Measurements from ENCODE around the gene TRIP13.
A peak's percentile ranks its signal among the peaks of the same experiment; 100 is the strongest.

Gene TRIP13

DNA sequence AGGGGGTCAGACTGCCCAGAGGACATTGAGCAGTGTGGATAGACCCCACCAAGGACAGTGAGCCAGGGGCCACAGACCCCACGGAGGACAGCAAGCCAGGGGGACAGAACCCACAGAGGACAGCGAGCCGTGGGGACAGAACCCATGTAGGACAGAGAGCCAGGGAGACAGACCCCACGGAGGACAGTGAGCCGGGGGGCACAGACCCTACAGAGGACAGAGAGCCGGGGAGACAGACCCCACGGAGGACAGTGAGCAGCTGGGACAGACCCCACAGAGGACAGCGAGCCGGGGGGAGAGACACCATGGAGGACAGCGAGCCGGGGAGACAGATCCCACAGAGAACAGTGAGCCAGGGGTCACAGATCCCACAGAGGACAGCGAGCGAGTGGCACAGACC lies 38.5 kb upstream of the TRIP13 start:
- FAIRE-seq, result no peak

DNA sequence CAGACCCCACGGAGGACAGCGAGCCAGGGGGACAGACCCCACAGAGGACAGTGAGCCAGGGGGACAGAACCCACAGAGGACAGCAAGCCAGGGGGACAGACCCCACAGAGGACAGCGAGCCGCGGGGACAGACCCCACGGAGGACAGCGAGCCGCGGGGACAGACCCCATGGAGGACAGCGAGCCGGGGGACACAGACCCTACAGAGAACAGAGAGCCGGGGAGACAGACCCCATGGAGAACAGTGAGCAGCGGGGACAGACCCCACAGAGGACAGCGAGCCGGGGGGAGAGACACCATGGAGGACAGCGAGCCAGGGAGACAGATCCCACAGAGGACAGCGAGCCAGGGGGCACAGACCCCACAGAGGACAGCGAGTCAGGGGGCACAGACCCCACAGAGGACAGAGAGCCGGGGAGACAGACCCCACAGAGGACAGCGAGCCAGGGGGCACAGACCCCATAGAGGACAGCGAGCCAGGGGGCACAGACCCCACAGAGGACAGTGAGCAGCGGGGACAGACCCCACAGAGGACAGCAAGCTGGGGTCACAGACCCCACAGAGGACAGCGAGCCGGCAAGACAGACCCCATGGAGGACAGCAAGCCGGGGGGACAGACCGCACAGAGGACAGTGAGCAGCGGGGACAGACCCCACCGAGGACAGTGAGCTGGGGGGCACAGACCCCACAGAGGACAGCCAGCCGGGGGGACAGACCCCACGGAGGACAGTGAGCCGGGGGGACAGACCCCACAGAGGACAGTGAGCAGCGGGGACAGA lies 37.5 kb upstream of the TRIP13 start:
- DNase-seq (ENCODE audit: insufficient read length, low spot score) (no peak), FAIRE-seq (no peak)

More for the DNA sequence above, 38.5 kb upstream of the TRIP13 start:
- DNase-seq (ENCODE audit: insufficient read length, low spot score), result no peak

DNA sequence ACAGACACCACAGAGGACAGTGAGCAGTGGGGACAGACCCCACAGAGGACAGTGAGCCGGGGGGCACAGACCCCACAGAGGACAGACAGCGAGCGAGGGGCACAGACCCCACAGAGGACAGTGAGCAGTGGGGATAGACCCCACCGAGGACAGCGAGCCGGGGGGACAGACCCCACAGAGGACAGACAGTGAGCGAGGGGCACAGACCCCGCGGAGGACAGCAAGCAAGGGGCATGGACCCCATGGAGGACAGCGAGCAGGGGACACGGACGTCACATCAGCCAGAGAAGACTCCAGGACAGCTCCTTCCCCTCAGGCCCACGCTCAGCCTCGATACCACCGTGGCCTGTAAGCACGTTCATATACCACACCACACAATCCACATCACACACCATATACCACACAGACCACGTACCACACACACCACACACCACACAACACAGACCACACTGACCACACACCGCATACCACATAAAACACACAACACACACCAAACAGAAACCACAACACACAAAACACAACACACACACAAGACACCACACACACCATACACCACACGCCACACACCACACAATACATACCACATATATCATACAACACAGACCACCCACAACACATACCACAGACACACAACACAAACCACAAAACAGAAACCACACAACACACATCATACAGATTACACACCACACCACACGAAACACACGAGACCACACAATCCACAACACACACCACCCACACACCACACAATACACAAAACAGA lies 36.7 kb upstream of the TRIP13 start:
- FAIRE-seq (peak; percentile 100), DNase-seq (ENCODE audit: insufficient read length, low spot score) (no peak)

DNA sequence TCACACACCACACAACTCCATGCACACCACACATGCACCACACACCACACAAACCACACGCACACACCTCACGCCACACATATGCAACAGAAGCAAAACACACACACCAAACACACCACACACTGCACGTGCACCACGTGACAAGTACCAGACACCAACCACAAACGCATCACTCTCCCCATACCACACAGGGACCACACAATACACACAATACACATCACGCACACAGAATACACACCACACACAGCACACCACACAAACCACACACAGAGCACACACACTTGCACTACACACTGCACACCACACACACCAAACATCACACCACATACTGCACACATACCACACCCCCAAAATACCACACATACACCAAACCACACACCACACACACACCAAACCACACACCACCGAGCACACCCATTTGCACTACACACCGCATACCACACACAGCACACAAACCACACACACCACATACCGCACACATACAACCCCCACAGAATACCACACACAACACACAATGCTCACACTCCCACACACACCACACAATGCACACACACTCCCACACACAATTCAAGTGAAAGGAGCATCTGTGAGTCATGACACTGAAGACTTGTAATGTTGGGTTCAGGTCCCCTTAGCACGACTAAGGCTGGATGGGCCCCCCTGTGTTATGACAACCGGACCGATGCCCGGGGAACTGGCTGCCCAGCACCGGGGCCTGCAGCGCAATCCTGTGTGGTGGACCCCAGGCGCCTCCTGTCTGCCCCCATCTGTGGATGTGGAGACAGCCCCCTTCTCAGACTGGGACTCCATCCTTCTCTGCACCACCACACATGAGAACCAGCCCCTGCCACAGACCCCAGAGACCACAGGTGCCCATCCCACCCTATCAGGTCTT lies 35.9 kb upstream of the TRIP13 start:
- no peak for FAIRE-seq

DNA sequence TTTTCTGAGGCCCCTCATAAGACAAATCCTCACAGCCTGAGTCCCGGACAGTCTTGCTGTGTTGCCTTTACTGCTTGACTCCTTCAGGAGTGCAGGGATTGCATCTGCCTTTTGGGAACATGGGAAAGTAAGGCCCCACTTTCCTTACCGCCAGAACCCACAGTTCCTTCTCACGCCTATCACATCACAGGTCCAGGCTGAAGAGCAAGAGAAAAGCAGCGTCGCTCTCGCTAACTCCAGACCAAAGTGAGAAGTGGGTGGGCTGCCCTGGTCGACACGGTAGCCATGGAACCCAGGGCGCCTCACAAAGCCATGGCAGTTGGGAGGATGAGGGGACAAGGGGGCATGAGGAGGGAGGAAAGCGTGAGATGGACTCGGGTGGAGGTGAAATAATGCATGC lies 34.0 kb upstream of the TRIP13 start:
- DNase-seq (ENCODE audit: insufficient read length, low spot score), result no peak
- peak; percentile 13 for FAIRE-seq

More for the DNA sequence above, 35.9 kb upstream of the TRIP13 start:
- DNase-seq (ENCODE audit: insufficient read length, low spot score), result no peak

- DNase-seq (ENCODE audit: insufficient read length, low spot score) (no peak), FAIRE-seq (no peak)
Measured at GRCh38 chr5:859391-859790, 33.3 kb upstream of the TRIP13 start.

DNA sequence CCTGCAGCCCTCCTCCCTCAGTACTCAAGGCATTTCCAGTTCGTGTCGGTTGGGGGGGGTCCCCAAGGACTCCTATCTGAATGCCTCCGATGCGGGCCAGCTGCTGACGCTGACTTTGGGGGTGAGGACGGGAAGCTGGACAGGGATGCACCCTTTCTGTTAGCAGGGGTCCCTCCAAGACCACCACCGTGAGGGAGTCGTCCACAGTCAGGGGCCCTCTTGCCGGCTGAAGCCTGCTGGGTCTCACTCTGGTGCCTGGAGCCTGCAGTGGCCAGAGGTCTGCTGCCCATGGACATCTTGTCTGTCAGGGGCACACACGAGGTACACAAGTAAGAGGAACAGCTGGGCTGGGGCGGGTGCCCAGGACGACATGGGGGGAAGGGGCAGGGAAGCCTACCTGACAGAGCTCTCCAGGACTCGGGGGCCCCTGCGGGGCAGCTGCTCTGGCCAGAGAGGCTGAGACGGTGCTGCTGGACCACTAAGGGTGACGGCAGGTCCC lies 32.8 kb upstream of the TRIP13 start:
- no peak for FAIRE-seq
- DNase-seq (ENCODE audit: insufficient read length, low spot score), result no peak

DNA sequence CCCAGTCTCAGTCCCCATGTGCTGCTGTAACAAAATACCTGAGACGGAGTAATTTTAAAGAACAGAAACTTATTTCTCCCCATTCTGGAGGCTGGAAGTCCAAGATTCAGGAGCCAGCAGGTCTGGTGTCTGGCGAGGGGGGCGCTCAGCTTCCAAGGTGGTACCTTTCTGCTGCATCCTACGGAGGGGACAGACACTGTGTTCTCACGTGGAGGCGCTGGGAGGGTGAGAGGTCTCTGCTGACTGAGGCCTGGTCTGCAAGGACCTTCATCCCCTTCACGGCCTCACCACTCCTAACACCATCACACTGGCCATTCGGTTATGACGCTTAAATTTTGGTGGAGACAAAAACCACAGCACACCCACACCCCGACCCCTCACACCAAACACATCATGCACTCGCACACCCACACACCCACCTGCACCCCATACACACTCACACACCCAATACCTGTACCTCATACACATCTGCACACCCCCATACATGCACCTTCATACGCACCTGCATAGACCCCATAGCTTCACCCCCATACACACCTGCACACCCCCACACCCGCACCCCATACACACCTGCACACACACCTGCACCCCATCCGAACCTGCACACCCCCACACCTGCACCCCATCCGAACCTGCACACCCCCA lies 32.1 kb upstream of the TRIP13 start:
- FAIRE-seq (no peak), DNase-seq (ENCODE audit: insufficient read length, low spot score) (no peak)

- FAIRE-seq (no peak), DNase-seq (ENCODE audit: insufficient read length, low spot score) (no peak)
Measured at GRCh38 chr5:861442-862366, 31.0 kb upstream of the TRIP13 start.

GRCh38 chr5:862367-863243 lies 30.1 kb upstream of the TRIP13 start:
- no peak for FAIRE-seq
- no peak for DNase-seq (ENCODE audit: insufficient read length, low spot score)

DNA sequence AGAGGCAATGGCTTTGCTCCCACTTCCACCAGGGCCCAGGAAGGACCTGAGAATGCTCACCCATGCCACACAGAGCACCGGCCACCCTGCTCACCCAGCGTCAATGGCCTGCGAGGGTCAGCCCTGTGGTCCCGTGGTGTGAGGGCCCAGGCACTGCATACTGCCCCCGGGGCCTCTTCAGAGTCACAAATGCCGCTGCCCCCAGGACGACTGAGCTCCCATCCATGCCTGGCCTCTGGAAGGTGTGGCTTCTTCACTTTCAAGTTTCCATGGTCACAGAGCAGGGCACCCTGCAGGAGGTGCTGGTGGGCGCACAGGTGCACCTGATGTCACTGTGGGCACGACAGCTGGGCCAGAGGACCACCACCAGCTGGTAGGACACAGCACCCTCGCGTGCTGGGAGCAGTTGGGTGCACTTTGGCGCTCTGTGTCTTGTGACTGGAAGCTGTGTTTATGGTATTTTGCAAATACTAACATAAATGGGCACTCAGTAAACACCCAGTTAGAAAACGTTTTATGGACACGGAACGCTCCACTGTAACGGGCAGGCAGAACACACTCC lies 29.4 kb upstream of the TRIP13 start:
- FAIRE-seq, result no peak
- no peak for DNase-seq (ENCODE audit: insufficient read length, low spot score)

DNA sequence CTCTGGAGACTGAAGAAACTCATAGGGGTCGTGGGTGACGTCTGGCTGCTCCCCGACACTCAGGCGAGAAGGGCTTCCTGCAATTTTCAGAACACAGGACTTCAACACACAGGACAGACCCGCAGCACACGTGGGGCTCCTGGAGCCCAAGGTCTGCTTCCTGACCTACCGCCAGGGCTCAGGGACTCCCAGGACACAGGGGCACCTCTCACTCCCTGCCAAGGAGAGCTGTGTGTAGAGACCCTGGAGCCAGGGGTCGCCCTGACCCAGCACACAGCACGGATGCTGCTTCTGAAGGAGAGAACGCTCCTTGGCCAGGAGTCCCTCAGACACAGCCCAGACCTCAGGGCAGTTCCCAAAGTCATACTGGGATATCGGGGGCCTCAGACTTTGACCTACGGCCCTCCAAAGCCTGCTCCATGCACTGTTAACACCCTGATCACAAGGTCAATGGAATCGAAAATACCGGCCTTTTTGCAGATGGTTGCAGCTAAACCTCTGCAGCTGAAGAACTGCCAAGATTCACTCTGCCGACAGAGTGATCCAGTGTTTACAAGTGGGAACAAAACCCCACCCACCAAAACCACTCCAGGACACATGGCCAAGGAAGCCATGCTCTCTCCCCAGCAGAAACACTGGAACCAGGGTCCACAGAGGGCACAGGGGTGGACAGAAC lies 28.1 kb upstream of the TRIP13 start:
- DNase-seq (ENCODE audit: insufficient read length, low spot score) (no peak), FAIRE-seq (no peak)

DNA sequence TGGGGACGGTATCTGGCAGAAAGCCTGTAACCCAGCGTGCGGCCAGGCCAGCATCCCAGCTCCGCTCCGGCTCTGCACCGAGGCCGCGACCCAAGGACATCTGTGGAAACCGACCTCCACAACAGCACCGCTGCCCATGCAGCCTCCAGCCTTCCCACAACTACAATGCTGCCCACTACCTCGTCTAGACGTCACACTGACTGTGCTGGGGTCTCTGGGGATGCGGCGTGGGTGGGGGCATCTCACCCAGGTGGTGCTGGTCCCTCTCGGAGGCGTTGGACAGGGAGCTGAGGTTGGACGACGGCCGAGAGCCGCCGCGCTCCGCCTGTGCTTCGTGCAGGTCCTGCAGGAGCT lies 27.5 kb upstream of the TRIP13 start:
- DNase-seq (ENCODE audit: insufficient read length, low spot score) (no peak), FAIRE-seq (no peak)

- no peak for FAIRE-seq
- DNase-seq (ENCODE audit: insufficient read length, low spot score), result no peak
Measured at GRCh38 chr5:865771-866170, 26.9 kb upstream of the TRIP13 start.

- FAIRE-seq, result no peak
- no peak for DNase-seq (ENCODE audit: insufficient read length, low spot score)
Measured at GRCh38 chr5:867300-867870, 25.3 kb upstream of the TRIP13 start.

DNA sequence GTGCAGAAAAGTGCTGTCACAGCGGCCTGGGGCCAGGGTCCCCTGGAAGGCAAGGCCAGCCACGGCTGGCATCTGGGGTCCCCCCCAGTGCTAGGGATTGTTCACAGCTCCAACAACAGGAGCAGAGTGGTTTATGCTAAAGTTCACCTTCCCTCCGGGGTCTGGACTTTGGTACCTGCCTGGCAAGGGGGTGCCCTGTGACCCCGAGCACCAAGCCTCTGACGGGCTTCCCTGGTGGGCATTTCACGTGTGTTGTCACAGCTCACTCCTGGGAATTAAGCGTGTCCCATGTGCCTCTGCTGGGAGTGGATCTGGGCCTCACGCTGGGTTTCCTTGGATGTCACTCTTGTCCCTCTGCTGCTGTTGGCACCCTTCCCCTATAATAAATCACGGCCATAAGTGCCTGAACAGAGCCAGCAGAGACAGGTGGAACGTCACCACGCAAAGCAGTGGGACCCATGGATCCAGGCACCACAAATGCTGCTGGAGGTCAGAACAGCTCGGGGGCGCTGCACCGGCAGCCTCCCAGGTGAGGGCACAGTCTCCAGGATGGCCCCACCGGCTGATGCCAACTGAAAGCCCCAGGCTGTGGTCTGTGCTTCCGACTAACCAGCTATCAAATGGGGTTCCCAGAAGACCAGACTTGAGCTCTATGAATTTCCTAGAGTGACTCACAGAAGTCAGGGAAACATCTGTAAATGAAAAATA lies 24.1 kb upstream of the TRIP13 start:
- no peak for DNase-seq (ENCODE audit: insufficient read length, low spot score)

DNA sequence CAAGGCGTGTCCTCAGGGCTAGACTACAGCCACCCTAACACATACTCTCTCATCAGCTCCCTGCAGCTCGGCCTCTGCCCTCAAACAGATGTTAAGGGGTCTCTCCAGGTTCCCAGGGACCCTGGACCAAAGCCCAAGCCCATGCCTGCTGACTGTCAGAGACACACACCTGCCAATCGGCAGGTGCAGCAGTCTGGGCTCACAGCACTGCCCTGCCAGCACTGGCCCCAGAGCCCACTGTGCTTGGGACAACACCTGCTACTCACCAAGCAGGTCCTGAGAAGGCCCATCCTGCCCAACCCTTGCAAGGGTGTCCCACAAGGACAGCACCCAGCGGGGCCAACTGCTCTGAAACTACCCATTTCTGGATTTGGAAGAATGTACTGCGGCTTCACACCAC lies 21.7 kb upstream of the TRIP13 start:
- FAIRE-seq, result no peak
- no peak for DNase-seq (ENCODE audit: insufficient read length, low spot score)

More for the DNA sequence above, 24.1 kb upstream of the TRIP13 start:
- FAIRE-seq, result no peak
